ENCODE data around the gene EYS.

The EYS gene

GRCh38 chr6:64497634-64498033 is 1209.4 kb downstream of the EYS start:
- in situ Hi-C loops (cut with MboI; ENCODE audit: low pct_unique_long_range_greater_than_20kb, low sequenced_read_pairs, unreplicated experiment), result no loop called here

GRCh38 chr6:64489763-64490162 is 1217.3 kb downstream of the EYS start:
- no peak for TF ChIP-seq CTCF (IDR thresholded peaks at IDR 0.05; ENCODE audit: extremely low read depth, insufficient read depth, missing control alignments)
- in situ Hi-C loops (cut with MboI; ENCODE audit: low pct_unique_long_range_greater_than_20kb, low sequenced_read_pairs, unreplicated experiment), result no loop called here
- DNase-seq (ENCODE audit: low spot score), result no peak

More at GRCh38 chr6:64497634-64498033, 1209.4 kb downstream of the EYS start:
- no peak for TF ChIP-seq CTCF (IDR thresholded peaks at IDR 0.05; ENCODE audit: extremely low read depth, insufficient read depth, missing control alignments)
- DNase-seq (ENCODE audit: low spot score), result no peak

DNA sequence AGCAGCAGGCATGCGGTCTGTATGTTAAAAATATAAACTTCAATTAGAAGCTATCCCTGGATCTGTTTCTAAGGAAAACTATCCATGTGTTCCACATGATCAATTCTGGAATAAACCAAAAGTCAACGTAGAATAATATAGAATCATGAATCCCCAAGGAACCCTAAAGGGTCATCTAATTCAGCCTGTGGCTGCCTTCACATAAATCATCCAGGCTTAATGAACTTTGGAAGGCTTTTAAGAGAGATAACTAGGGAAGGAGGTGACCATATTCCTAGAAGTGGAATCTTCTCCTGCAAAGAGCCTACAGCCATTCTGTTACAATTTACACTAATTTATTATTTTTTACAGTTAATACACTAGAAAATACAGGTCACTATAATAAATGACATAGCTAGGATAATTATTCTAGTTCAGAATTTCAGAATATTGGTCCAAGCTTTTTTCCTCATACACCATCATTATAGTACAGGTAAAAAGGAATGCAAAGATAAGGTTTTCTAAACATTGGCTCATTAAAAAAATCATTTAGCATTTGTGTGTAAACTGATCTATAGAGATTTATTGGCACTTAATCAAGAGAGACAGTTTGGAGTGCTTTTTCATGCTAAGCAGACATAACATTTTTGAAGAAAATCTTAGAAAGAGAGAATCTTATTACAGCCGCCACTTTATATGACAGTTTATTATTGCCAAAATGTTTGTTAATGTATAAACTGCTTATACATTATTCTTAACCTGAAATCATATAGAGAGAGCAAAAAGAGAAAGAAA is 1220.3 kb downstream of the EYS start:
- in situ Hi-C loops (cut with MboI; ENCODE audit: low pct_unique_long_range_greater_than_20kb, low sequenced_read_pairs, unreplicated experiment), result no loop called here
- DNase-seq (ENCODE audit: low spot score), result no peak
- TF ChIP-seq CTCF (IDR thresholded peaks at IDR 0.05; ENCODE audit: extremely low read depth, insufficient read depth, missing control alignments), result no peak

DNA sequence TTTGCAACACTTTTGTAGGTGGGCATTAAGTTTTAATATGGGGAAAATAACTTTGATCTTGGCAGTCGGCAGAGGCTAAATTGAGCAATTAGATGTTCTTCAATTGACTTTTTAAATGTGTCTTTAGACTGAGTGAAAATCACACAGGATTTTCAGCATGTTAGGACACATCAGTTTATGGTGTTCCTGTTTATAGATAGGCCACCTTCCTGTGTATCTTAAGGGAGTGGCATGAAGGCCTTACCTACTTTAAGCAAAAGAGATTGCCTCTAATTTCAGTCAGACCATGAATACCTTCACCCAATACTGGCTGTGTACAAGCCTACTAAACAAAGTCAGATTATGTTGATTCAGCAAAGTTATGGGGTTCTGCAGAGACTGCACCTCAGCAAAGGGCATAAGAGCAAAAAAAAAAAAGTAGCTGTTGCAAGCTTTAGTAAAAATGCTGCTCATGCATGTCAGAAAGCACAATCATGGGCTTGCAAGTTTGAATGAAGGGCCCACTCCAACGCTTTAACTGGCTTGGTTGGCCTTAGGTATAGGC is 1223.0 kb downstream of the EYS start:
- no peak for TF ChIP-seq CTCF (IDR thresholded peaks at IDR 0.05; ENCODE audit: extremely low read depth, insufficient read depth, missing control alignments)
- DNase-seq (ENCODE audit: low spot score), result no peak
- in situ Hi-C loops (cut with MboI; ENCODE audit: low pct_unique_long_range_greater_than_20kb, low sequenced_read_pairs, unreplicated experiment), result no loop called here

- no peak for TF ChIP-seq CTCF (IDR thresholded peaks at IDR 0.05; ENCODE audit: extremely low read depth, insufficient read depth, missing control alignments)
These were observed 1224.4 kb downstream of the EYS start for GRCh38 chr6:64482631-64483030.

DNA sequence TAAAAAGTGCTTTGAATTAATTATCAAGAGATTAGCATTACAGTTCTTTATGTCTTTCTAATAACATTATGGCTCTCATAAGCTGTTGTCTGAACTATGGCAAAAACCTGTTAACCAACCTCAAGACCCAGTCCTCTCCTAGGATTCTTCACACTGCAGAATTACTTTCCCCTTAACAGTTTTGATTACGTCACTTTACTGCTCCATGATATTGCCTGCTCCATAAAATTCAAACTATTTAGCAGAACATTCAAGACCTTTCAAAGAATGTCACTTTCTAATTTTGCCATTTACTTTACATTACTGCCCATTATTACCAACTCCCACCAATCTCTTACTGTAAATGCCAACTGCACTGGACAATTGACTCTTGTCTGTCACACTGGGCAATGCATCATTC is 1227.9 kb downstream of the EYS start:
- in situ Hi-C loops (cut with MboI; ENCODE audit: low pct_unique_long_range_greater_than_20kb, low sequenced_read_pairs, unreplicated experiment), result no loop called here
- TF ChIP-seq CTCF (IDR thresholded peaks at IDR 0.05; ENCODE audit: extremely low read depth, insufficient read depth, missing control alignments), result no peak
- no peak for DNase-seq (ENCODE audit: low spot score)

More at GRCh38 chr6:64482631-64483030, 1224.4 kb downstream of the EYS start:
- in situ Hi-C loops (cut with MboI; ENCODE audit: low pct_unique_long_range_greater_than_20kb, low sequenced_read_pairs, unreplicated experiment), result no loop called here
- no peak for DNase-seq (ENCODE audit: low spot score)
